HG03571 (cell line): ENCODE data around the gene CASZ1.

Experiments
- ATAC-seq: cut with Tn5 transposase; IDR thresholded peaks from one replicate; pipeline ENCODE4 v1.9.1; 2021; ENCODE audit not compliant: unreplicated experiment

The CASZ1 gene

DNA sequence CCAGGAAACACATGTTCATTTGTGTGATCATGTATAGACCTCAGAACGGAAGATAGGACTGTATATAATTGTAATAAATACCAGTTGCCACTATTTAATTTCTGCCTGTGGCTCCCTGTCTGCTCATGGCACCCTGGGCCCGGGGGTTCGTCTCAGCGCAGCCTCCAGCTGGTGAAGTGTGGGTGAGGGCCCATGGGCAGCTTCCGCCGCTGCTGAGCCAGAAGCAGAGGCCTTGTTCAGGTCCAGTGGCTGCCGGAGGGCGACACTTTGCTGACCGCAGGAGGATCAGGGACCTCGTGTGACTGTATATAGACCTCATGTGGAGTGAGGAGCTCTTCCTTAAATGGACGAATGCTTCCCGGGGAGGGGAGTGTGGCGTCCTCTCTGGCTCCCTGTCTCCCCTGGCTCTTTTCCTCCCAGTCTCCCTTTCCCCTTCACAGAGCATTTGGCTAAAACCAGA, 165.8 kb downstream of the CASZ1 start:
- no peak for ATAC-seq

DNA sequence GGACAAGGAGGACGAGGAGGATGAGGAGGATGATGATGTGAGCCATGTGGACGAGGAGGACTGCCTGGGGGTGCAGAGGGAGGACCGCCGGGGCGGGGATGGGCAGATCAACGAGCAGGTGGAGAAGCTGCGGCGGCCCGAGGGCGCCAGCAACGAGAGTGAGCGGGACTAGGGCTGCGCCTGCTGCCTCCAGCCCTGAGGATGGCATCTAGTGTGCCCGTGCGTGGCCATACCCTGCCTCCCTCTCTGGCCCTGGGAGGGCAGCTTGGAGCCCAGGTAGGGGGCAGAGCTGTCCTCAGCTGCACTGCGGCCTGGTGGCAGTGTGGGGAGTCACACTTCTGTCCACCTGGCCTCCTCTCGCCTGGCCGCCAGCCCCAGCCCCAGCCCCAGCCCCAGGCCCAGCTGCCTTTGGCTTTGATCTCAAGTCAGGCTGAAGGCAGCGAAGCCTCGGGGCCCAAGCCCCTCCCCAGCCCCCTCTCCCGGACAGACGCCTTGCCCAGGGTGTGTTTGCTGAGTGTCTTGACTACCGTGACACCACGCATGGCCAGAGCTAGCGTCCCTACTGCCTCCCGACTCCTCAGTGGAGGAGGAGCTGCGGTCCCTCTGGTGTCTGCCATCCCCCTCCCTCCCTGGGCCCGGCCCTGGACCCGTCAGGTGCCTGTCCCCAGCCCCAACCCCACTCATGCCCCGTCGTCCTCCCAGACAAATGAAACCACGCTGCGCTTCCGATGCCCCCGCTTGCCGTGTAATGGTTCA, 166.5 kb downstream of the CASZ1 start:
- no peak for ATAC-seq

DNA sequence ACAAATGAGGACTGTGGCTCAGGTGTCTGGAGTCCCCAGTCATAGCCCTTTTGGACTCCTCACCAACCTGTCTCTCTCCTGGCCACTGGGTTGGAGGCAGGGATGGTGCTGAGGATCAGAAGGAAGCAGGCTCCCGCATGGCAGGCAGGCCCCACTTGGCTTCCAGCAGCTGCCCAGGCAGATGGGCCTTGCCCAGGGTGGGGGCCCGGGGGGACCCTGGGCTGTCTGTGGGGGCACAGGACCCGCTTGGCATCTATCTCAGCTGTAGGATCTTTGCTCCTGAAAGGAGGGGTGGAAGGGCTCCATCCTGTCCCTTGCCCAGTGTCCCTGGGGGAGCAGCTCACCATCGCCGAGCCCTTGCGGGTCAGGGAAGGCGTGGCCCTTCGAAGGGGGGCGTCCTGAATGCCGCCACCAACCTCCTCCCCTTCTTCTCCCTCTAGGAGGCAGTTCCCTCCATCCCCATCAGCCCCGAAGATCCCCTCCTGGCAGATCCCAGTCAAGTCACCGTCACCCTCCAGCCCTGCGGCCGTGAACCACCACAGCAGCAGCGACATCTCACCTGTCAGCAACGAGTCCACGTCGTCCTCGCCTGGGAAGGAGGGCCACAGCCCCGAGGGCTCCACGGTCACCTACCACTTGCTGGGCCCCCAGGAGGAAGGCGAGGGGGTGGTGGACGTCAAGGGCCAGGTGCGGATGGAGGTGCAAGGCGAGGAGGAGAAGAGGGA, 167.2 kb downstream of the CASZ1 start:
- no peak for ATAC-seq

DNA sequence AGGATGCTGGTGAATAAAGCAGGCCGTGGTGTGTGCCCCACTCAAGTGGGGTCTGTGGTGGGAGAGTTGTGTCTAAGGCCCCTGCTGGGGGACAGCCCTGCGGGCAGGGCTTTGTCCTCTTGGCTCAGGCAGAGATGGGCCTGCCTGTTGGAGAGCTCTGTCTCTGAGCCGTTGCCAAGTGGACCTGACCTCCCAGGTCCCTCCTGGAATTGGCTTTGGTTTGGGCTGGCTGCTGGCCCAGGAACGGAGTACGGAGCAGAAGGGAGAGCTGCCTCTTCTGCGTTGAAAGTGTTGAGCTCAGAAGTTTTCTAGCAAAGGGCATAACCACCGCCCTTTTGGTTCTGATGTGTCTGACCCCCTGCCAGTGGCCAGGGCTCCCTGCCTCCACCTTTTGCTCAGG, 167.8 kb downstream of the CASZ1 start:
- ATAC-seq: no peak

DNA sequence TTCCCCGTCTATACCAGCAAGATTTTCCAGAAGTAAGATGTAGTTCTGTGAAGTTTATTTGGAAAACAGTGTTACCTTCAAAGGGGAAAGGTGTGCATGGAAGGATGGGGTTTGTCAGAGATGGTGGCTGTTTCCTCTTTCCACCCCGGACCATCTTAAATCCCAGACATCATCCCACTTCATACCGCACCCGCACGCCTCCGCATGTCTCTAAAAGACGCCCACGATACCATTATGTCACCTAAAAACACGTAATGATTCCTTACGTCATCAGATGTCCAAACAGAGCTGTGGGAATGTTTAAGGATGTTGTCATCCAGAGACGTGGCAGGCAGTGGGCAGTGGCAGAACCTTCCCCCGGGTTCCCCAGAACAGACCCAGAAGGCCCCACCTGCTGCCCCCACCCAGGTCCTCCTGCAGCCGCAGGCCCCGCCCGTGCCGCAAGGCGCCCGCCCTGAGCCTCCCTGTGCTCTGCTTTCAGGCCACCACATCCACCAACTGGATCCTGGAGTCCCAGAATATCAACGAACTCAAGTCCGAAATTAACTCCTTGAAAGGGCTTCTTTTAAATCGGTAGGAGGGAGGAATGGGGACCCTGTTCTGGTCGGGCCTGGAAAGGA, 169.5 kb downstream of the CASZ1 start:
- ATAC-seq: no peak

DNA sequence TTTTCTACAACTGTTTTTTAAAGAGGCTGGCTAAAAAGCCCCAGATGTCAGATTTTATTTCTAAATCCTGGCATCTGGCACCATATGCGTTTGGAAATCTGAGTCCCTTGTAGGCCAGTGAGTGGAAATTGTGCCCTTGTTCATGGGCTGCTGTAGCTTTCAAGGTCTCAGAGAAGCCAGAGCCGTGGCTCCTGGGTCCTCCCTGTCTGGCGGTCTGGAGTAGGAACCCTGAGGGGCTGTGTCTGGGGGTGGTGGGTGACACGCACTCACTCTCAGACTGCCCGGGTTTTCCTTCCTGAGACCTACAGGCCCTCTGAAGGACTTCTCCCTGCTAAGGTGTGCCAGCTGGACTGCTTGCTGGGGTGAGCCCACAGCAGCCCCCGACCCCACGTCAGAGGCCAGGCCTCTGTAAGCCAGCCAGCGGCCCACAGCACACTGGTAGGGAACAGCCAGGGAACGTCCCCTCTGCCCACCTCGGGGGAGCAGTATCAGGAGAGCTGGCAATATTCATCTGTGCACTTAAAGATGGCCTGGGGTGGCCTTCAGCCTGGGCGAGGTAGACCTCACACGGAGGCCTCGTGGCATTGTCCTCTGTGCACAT, 170.2 kb downstream of the CASZ1 start:
- no peak for ATAC-seq

DNA sequence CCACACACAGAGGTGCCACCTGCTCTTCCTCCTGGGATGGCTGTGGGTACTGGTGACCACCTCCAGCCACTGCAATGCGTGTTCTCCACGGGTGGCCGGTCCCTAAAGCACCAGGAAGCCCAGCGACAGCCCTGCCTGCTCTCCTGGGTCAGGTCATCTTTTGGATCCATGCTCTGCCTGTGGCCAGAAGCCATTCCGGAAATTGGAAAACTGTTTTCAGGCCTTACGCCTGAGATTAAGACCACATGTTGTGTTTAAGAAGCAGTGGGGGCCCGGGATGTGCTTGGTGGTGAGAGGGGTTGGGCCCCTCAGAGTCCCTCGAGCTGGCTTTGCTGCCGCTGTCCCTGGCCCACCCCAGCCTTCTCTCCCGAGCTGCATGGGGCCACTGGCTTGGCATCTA, 170.9 kb downstream of the CASZ1 start:
- no peak for ATAC-seq

DNA sequence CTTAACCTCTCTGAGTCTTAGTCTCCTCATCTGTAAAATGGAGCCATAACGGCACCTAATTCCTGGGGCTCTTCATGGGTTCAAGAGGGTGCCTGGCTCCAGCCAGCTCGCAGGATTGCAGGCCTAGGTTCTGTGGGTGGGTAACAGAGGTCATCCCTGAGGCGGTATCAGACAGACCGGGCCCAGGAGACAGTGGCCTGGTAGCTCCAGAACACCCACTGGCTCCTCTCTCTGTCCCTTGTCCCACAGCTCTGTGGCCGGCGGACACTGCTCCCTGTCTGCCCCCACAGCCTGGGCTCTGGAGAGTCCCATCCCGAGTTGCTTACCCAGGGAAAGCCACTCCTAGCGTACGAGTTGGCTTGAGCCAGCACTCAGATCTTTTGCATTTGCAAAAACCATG, 171.4 kb downstream of the CASZ1 start:
- ATAC-seq: no peak

DNA sequence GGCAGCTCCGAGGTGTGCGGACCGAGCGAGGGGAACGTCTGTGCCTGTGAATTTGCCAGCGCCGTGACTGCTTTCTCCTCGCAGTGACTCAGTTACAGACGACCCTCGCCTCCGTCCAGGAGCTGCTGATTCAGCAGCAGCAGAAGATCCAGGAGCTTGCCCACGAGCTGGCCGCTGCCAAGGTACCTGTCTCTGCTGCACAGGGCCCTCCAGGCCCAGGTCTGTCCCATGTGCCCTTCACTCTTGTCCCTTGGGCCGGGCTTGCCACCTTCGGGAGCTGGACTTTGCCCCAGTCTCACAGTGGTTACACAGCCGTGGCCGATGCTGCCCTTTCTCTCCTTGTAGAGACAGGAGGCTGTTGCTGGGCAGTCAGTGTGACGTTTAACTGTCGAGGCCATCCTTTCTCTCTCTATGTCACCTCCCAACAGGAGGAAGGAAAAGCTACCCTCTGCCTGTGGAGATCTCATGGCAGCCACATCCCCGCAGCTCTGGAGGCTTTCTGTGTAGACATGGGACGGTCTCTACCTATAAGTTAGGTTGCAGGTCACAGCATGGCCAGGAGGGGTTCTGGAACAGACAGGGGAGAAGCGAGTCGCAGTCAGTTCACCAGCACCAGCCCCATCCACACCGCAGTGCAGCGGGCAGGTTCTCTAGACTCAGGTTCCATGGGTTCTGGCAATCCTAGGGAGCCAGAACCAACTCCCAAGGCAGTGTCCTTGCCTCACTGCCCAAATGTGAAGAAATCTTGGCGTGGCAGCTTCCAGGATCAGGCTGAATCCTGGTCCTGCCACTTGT, 172.0 kb downstream of the CASZ1 start:
- ATAC-seq: no peak

DNA sequence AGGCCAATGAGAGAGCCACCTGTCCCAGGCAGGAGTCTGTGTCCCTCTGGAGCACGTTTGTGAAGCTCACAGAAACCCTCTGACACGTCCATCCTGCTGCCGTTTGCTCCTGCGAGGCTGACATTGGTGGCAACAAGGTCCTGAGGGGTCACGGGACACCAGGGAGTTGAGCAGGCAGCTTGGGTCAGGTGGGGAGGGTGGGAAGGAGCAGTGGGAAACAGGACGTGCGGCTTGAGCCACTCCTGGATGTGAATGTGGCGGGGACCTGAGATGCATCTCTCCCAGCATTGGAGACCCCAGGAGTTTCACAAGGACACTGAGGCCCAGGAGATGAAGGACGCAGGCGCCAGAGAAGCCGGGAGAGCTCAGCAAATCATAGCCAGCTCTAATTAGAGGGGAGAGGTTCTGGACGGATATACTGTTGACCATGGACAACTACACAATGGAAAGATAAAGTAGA, 172.7 kb downstream of the CASZ1 start:
- no peak for ATAC-seq

DNA sequence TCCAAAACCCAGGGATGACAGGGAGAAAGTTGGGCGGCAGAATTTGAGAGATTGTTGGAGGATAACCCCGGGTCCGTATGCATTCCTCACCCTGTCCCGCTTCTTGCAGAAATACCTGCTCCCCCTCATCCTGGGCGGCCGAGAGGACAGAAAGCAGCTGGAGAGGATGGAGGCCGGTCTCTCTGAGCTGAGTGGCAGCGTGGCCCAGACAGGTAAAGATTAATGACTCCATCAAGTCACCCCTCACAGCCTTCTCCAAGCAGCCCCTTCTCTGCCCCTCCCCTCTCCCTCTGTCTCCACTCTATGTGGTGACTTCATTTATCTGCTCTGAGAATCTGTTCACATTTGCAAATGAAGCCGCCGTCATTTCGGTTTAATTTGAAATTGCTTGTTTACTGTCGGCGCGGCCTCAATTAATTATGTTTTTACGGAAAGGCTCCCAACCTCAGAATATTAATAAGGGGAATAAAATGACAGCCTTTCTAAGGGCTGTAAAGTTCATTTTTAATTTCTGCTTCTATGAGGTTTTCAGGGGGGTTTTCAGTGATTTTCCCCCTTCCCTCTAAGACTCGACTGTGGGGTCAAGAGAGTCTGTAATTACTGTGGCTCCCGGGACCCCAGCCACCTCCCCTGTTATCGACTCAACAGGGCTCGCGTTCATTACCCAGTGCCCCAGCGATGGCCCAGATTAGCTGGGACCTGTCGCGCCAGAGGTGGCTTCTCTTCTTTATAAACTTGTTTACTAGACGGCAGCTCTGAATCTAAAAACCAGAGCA, 173.3 kb downstream of the CASZ1 start:
- ATAC-seq: no peak

DNA sequence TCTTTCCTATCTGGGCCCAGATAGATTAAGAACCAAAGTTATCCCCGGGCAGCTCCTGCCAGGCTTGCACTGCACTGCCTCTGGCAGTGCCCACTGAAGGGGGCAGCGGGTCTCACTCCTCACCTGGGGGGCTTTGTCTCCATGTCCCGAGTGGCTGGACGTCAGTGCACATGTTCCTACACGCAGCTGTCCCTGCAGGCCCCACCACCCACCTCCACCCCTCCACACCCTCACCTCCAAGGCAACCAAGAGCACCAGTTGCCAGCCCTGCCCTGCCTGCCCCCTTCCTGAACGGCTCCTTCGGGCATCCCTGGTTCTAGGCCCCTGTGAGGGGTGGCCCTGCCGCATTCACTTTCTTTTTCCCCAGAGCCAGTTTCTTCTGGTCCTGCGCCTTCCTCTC, 174.5 kb downstream of the CASZ1 start:
- ATAC-seq: no peak

DNA sequence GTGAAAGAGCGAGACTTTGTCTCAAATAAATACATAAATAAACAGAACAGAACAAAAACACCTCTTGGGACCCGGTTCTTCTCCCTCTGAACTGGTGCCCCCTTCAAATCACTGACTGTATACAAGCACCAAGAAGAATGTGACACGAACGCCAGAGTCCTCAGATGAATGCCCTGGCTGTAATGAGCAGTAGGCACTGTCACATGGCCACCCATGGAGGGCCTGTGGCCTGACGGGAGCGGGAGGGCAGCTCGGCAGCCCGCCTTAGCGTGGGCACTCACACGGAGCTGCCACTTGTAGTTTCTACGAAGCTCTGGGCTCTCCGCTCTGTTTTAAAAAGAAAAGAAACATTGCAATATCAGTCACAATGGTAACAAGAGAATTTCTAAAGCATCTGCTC, 175.7 kb downstream of the CASZ1 start:
- no peak for ATAC-seq

DNA sequence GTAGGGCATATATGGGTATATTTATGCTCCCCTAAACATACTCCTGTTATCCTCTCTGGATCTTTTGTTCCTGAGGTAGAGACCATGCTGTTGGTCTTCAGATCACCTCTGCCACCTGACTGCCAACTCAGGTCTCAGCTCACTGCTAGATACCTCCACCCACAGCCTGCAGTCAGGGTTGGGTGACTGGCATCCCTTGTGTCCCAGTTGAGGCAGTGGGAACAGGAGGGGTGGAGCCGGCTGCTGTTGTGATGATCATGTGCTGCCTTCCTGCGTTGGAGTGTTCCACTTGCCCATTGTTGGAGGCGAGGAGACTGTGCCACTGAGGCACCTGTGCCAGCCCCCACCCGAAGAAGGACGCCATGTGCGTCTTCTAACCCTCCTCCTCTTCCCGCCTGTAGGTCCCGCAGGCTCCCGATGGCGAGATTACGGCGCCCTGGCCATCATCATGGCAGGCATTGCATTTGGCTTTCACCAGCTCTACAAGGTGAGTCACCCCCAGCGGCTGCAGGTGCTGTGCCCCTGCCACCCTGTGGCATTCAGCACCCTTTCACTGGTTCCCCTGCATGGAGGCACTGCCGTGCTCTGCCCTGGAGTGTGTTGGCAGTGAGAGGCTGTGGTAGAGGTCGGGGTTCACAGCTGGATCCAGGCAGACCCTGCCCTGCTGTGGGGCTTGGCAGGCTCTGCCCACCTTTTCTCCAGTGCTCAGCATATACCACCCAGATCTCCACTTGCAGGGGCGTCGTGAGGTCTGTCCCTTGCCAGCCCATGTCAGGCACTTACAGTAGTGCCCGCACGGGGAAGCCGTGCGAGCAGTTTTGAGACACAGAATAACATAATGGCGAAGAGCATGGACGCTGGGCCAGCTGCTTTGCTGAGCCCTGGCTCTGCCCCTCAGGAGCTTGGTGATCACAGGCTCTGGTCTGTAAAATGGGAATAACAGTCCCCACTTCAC, 178.2 kb downstream of the CASZ1 start:
- no peak for ATAC-seq

DNA sequence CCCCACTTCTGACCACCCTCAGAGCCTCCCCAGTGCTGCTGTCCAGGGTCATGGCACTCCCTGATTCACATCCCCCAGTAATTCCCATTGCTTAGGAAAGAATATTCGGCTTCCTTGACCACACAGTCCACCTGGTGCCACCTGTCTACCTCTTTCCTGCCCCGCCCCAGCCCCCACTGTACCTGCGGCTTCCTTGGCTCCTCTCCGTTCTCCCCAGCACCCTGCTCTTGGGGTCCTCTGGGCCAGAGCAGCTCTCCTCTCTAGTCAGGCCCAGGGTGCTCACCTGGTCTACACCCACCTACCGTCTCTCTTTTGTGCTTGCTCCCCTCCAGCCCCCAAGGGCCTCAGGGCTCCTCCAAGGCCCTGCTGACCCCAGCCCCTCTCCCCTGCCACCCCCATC, 179.1 kb downstream of the CASZ1 start:
- no peak for ATAC-seq

DNA sequence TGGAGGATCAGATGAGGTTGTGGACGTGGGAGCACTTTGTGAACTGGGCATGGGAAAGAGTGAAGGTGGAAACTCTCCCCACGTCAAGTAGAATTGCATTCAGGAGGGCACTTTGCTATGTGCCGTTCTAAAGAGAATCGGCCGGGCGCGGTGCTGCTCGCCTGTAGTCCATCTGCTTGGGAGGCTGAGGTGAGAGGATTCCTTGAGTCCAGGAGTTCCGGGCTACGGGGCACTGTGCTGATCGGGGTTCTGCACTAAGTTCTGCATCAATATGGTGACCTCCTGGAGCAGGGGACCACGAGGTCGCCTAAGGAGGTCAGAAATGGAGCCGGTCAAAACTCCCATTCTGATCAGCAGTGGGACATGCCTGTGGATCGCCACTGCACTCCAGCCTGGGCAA, 179.8 kb downstream of the CASZ1 start:
- ATAC-seq: no peak

DNA sequence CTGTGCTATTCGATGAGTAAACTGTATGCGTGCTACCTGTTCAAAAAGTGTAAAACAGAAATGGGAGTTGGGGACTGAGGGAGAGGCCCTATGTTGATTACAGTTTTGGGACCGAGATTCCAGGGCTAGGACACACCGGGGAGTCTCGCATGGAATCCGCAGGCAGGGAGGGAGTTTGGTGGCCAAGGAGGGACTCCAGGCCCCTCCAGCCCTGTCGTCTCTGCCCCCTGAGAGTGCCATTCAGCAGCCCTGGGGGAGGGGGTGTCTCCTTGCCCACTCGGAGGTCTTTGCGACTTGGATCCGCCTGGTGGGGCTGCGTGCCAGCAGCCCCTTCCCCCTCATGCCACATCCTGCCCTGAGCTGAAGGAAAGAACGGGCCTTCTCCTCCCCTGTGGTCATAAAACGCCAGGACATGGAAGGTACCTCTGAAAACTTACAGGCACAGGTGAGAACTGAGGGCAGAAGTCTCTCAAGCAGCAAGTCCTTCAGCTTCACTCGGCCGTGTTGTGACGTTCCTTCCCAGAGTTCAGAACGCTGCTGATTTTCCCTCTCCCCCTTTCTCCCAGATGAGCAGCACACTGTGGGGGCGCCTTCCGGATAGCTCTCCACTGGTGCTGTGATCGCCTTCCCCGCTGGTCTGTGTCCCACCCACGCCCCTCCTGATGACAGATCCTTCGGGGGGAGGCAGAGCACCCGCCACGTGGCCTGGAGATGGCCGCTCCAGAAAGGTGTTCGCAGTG, 180.3 kb downstream of the CASZ1 start:
- ATAC-seq: no peak

DNA sequence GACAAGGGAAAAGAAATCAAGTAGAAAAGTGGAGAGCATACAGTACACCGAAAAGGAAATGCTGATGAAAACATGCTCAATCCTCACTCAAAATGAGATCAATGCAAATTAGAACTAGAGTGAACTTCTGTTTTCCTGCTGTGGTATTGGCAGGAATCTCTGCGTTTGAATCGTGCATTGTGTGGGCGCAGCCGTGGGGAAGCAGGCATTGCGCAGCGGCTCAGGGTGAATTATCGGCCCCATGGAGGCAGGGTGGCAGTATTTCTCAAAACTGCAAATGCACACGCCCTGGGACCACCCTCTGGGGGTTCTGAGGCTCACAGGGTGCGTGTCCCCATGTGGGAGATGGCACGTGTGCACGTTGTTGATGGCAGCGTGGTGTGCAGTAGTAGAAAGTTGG, 181.1 kb downstream of the CASZ1 start:
- ATAC-seq: no peak
